ENCODE measurements around the gene TAS1R3.
"Not testable (repeated sequence)": the region's sequence is repeated elsewhere in the genome, so short reads cannot be mapped to it uniquely, and the experiment has no call there.

Gene TAS1R3

DNA sequence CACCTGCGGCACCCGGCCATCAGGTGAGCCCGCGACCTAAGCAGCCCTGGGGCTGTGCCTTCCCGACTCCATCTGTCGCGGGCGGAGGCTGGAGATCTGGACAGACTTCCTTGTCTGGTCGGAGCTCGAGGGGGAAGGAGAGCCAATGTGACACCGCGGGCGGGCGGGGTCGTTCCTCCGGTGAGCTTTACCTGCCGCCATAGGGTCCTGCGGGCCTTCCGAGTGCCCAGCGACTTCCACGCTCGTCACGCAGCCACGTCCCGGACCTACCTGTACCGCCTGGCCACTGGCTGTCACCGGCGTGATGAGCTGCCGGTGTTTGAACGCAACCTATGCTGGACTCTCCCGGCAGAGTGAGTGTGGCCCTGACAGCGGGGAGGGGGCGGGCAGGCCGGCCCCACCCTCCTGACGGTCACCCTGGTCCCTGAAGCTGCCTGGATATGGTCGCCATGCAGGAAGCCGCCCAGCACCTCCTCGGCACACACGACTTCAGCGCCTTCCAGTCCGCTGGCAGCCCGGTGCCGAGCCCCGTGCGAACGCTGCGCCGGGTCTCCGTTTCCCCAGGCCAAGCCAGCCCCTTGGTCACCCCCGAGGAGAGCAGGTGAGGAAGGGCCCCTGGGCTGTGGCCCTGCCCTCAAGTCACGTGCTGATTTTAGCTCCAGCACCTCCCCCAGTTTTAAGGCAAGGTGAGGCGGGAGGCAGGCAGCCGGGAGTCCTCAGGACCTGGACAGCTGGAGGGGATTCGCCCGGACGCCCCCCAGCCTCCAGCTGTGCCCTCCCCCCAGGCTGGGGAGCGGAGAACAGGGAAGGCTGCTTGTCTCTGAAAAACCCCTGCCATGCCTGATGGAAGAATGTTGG, 21.6 kb upstream of the TAS1R3 start:
- DNase-seq = no peak

DNA sequence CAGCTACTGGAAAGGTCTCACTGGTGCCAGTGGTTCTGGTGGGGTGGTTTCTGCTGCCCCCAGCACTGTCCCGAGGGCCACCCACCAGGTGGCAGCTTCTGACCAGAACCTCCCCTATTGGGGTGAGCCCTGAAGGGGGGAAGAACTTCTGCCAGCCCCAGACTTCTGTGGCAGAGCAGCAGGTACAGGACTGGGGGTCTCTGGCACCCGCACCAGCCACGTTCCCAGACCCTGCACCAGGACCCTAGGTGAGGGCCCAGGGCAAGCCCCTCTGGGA, 21.0 kb upstream of the TAS1R3 start:
- DNase-seq = no peak

DNA sequence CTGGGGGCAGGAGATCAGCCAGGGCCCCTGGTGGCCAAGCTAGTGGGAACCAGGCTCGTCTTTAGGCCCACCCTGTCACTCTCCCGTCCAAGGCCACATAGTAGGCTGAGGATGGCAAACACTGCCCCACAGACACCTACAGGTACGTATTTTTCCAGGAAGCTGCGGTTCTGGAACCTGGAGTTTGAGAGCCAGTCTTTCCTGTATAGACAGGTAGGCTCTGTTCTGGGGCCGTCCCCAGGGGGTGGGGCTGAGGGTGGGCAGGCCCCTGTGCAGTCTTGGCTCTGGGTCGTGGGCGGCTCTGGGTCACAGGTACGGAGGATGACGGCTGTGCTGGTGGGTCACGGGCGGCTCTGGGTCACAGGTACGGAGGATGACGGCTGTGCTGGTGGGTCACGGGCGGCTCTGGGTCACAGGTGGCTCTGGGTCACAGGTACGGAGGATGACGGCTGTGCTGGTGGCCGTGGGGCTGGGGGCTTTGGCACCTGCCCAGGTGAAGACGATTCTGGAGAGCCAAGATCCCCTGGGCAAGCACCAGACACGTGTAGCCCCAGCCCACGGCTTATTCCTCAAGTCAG, 20.5 kb upstream of the TAS1R3 start:
- no peak for DNase-seq

DNA sequence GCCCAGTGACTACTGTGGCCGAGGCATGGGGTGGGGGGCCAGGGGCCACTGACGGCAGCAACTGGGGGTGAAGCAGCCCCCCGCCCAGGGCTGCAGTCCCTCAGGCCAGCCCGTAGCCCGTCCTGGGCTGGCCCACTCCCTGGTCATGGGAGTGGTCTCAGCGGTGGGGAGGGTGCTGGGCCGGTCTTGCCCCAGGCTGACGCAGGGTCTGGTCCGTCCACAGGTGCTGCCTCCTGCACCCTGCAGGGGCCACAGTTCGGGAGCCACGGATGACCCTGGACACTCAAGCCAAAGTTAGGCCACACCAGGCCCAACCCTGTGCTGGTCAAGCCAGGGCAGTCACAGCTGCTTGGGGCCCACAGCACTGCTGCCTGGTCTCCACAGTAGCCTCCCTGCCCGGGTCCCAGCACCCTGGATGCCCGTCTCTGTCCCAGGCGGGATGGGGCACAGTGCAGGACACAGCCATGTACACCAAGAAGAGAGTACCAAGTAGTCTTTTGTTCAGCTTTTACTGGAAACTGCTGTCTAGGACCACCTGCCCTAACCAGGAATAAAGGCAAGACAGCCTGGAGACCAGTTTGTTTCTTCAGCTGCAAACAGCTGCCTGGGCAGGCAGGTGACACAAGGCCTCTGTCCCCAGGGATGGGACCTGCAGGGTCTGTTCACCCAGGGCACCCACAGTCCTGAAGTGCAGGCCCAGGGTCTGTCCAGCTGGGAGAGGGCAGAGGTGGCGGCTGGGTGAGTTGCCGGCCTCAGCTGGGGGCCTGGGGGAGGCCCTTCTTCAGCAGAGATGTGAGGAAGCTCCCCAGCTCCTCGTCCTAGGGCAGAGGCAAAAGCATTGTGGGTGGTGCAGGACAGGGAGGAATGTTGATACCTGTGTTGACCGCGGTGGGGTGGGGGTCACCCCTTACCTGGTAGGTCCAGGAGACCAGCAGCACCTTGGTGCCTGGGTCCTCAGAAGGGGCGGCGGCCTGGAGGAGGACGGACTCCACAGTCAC, 19.7 kb upstream of the TAS1R3 start:
- DNase-seq = no peak

DNA sequence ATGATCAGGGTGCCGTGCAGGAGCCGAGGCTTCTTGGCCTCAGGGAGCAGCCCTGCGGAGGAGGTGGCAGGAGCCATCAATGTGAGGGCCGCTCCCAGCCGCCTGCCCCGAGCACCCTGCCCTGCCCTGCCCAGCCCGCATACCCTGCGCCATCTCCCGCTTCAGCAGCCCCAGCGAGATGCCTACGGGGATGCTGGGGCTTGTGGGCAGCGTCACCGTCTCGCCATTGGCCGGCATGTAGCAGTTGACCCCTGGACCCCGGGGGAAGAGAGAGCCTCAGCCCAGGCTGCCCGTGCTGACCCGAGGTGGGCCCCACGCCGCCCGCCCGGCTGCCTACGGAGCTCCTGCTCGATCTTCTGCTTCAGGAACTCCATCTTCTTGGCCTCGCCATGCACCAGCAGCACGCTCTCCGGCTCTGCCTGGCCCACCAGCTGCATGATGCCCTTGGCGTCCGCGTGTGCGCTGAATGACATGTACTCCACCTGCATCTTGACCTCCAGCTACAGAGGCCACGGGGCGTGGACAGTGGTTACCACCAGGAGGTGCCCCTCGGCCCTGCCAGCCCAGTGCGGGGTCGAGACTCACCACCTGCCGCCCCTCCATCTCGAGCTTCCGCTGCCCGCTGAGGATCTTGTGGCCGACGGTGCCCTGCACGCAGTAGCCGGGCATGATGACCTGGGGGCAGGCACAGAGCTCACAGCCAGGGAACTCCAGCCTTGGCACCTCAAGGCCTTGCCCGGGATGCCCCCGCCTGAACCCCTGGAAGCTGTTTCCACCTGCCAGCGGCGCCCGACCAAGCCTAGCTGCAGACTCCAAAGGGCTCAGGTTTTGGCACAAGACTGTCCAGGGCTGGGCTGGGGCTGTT, 18.4 kb upstream of the TAS1R3 start:
- DNase-seq = no peak

DNA sequence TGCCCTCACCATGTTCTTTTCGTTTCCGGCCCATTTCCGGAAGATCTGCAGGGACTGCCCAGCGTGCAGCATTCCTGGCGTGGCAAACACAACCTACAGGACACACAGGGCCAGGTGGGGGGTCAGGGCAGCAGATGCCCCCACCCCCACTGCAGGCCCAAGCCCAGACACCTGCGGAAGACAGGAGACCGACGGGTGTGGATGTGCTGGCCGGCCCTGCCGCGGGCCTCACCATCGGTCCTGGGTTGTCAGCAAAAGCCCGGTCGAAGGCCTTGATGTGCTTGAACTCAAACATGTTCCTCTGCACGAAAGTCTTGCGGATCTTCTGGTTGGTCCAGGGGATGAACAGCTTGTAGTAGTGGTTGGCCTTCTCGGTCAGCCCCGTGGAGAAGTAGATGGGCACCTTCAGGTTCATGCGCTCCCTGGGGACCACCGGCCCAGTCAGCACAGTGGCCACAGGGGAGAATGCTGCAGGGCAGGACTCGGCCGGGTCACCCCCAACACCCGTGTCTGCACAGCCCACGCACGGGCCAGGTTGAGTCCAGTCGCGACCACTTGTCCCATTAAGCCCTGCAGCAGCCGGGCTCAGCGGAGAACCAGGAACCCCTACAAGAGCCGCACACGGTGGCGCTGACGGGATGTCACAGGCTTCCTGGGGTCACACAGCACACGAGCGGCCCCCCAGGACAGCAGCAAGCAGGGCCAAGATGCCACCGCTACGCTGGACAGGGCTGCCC, 17.4 kb upstream of the TAS1R3 start:
- DNase-seq = no peak

DNA sequence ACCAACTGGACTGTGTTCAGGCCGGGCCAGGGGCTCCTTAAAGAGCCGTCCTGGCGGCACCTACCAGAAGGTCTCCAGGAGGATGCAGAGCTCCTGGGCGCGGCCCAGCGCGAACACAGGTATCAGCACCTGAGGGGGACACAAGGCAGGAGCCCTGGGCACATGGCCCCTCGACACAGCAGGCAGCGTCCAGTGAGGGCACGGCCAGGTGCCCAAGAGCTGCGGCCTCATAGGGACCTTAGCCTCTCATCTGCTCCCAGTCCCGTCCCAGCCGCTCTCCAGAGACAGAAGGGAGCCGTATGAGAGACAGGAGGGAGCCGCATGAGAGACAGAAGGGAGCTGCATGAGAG, 16.9 kb upstream of the TAS1R3 start:
- no peak for DNase-seq

DNA sequence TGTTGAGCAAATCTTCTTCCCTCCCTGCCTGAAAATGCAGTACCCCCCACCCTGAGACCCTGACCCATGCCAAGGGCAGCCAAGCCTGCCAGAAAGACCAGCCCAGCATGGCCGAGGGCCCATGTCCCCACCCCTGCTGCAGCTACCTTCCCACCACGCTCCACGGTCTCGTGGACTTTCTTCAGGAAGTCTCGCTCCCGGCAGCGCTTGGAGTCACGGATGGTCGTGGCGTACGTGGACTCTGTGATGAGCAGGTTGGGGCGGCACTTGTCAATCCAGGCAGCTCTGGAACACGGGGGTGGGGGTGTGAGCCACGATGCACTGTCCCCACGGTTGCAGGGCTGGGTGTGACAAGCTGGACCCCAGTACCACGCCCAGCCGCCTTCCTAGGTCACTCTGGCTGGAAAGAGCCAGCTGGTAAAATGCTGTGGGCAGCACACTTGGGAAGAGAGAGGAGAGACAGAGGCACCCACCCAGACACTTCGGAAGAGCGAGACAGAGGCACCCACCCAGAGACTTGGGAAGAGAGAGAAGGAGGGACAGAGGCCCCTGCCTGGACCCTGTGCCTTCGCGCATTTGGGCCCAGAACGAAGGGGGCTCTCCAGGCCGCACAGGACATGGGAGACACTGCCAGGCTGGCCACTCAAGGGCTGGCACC, 16.3 kb upstream of the TAS1R3 start:
- no peak for DNase-seq

DNA sequence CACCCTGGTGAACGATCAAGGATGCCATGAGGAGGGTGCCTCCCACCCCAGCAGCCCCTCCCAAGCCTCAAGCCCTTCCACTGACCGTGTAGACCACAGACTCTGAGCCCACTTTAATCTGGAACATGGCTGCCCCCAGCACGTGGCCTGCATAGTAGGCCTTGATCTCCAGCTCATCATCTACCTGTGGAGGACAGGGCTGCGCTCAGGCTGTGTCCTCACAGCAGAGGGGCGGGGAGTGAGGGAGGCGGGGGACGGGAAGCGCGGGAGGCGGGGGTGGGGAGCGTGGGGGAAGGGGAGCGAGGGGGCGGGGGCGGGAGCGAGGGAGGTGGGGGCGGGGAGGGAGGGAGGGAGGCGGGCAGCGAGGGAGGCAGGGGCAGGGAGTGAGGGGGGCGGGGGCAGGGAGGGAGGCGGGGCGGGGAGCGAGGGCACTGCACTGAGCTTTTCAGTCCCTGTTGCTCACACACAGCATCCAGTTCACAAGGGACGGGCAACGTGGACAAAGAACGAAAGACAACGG, 15.6 kb upstream of the TAS1R3 start:
- no peak for DNase-seq

DNA sequence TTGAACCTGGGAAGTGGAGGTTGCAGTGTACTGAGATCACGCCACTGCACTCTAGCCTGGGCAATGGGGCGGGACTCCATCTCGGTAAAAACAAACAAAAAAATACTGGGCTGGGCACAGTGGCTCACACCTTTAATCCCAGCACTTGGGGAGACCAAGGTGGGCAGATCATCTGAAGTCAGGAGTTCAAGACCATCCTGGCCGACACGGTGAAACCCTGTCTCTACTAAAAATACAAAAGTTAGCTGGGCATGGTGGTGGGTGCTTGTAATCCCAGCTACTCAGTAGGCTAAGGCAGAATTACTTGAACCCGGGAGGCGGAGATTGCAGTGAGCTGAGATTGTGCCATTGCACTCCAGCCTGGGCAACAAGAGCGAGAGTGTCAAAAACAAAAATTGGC, 14.9 kb upstream of the TAS1R3 start:
- DNase-seq = not testable (repeated sequence)

DNA sequence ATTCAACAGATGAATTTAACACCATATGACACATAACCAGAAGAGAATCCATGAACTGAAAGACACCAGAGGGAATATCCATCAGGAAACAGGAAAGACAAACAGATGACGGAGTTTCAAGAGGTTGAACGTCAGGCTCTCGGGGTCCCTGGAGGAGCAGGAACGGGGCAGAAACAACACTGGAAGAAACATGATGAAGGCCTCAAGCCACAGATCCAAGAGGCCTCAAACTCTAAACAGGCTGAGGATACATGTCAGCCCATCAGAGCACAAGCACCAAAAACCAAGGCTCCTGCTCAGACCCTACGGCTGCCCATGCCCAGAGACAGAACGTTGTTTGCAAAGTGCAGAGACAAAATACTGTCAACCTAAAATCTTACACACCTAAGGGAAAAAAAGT, 13.7 kb upstream of the TAS1R3 start:
- no peak for DNase-seq

DNA sequence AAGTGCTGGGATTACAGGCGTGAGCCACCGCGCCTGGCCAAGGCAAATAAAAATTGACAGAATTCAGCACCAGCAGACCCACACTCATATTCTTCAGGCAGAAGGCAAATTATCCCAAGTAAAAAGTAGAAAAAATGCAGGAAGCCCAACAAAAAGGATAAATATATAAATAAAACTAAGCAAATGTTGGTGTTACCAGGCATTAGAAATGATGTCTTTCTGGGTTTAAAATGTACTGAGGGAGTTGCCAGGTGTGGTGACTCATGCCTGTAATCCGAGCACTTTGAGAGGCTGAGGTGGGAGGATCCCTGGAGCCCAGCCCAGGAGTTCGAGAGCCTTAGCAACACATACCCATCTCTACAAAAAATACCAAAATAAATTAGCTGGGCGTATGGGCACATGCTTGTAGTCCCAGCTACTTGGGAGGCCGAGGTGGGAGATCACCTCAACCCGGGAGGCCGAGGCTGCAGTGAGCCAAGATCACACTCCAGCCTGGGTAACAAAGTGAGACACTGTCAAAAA, 12.9 kb upstream of the TAS1R3 start:
- no peak for DNase-seq

DNA sequence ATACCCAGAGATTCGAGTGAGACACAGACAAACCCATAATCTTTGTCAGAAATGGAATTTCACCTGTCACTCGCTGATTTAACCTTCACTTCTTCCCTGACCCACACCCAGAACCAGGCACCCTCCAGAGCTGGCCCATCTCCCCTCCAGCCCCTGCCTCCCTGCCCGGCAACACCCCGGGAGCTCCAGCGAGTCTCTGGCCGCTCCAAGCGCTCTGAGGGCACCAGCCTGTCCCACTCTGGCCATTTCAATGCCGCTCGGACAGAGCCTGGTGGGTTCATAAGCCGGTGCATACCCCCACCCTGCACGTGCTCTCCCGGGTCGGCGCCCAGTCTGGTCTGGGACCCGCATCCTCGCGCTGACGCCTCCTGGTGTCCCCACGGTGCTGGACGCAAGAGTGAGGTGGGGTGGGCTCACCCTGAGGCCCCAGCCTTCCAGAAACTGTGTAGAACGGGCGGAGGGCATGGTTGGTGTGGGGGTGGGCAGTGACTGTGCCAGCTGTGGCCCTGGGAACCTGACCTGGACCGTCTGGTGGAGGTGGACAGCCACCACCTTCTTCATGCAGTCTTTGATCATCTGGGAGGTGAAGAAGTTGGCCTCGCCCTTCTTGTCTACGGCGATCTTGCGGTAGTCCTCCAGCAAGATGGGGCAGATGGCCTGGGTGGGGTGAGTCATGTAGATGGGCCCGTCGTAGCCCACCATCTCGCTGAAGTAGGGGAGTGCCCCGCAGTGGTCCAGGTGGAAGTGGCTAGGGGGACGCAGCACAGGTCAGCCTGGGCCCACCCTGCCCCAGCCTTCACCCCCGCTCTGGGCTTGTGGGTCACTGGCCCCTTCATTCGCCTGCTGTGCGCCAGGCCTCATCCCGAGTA, 12.1 kb upstream of the TAS1R3 start:
- DNase-seq = no peak

DNA sequence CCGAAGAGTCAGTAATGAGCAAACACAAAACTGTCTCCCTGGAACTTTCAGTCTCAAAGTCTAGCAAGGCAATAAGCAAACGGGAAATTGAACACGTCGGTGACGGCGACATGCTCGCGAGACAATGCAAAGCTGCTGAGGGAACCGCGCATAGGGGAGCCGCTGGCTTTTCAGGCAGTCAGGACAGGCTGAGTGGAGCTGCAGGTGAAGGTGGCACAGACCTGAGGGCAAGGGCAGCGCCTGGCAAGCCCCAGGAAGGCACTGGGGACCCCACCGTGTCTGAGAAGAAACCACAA, 11.5 kb upstream of the TAS1R3 start:
- no peak for DNase-seq

DNA sequence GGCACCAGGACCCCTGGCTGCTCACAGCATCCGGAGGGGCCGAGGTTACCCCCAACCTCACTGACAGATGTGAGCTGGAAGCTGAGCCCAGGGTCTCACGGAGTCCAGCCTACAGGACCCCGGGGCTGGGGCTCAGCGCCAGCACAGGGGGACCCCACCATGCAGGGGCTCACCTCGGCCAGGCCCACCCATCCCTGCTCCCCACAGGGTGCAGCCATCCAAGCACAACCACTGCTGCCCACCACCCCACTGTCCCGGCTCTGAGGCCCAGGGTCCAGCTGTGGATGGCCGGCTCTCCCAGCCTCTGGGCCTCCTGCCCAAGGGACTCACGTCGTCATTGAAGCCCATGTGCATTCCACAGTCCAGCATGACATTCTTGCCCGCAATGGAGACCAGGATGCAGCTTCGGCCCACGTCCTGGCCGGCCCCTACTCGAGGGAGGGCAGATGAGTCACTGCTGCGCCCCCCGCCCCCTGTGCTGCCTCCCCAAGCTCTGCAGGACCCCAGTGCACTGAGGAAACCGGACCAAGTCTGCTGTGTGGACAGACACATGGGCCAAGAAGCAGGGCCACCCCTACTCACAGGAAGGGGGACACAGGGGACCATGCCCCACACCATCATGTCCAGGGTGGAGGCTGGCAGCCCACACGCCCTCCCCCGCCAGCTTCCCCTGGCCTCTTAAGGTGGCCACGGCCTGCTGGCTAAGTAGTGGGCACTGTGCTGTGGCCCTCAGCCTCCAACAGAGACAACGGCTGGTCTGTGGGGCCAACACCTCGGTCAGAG, 10.2 kb upstream of the TAS1R3 start:
- DNase-seq = no peak

DNA sequence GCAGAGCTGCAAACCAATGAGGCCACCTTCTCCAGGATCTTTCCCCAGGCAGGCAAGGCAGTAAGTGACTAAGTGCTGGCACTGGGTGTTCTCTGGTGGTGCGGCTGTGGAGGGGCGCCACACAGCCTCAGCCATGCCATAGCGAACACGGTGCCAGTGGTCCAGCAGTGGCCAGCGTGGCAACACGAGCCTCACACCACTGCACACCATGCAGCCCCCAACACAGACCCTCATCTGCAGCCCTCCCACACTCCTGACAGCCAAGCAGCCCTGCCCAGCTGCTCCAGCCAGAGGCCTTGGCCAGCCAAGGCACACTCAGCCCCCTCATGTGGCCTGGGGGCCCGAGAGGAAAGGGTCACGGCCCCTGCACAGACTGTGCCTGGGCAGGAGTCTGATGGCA, 9.6 kb upstream of the TAS1R3 start:
- DNase-seq = no peak

DNA sequence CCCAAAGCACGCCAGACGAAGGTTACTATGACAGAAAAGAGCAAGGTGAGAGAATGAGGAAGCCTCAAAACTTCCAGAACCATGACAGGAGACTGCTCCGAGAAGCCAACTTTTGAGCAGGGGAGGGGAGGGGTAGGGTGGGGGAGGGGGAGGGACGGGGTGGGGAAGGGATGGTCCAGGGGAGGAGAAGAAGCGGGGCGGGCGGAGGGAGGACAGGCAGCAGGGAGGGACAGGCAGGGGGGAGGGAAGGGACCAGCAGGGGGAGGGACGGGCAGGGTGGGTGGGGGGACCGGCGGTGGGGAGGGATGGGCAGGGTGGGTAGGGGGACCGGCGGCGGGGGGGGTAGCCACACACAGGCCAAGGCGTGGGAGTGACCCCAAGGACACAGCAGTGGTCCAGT, 8.7 kb upstream of the TAS1R3 start:
- DNase-seq = no peak

DNA sequence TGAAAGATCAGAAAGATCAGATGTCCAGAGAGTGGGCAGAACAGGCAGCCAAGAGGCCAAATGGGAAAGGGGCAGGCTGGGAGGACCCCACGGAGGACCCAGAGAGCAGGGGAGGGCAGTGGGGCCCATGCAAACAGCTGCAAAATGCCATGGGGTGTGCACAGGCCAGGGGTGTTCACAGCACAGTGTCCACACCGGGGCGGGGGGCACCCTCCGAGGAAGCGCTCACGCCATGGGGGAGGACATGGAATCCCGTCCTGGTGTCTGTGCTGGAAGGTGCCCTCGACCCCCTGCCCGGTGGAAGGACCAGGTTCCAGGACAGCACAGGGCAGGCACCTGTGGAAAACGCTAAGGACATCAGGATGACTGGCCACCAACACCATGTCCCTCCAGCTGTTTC, 8.1 kb upstream of the TAS1R3 start:
- DNase-seq = no peak

DNA sequence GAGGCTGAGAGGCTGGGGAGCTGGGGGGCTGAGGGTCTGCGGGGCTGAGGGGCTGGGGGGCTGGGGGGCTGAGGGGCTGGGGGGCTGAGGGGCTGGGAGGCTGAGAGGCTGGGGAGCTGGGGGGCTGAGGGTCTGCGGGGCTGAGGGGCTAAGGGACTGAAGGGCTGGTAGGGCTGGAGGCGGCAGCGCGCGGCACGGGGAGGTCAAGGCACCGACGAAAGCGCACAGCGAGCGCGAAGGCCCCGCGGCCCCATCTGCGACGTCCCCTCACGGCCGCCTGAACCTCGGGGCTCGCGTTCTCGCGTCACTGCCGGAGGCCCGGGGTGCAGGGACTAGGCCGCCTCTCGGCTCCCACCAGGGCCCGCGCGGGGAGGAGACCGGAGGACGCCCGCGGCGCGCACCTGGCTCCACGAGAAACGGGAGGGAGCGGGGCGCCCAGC, 7.0 kb upstream of the TAS1R3 start:
- no peak for DNase-seq
